Medulla oblongata (tissue), 1 donor: ENCODE data around the gene LAMC3.

ENCODE experiments used
- DNase-seq: peaks from one replicate; pipeline ENCODE4 v3.0.0-alpha.2; 2015; ENCODE audit errors: extremely low spot score

The LAMC3 gene

GRCh38 chr9:131045300-131046092, 36.5 kb downstream of the LAMC3 start:
- DNase-seq = no peak

GRCh38 chr9:131046093-131046380, 37.1 kb downstream of the LAMC3 start:
- no peak for DNase-seq

DNA sequence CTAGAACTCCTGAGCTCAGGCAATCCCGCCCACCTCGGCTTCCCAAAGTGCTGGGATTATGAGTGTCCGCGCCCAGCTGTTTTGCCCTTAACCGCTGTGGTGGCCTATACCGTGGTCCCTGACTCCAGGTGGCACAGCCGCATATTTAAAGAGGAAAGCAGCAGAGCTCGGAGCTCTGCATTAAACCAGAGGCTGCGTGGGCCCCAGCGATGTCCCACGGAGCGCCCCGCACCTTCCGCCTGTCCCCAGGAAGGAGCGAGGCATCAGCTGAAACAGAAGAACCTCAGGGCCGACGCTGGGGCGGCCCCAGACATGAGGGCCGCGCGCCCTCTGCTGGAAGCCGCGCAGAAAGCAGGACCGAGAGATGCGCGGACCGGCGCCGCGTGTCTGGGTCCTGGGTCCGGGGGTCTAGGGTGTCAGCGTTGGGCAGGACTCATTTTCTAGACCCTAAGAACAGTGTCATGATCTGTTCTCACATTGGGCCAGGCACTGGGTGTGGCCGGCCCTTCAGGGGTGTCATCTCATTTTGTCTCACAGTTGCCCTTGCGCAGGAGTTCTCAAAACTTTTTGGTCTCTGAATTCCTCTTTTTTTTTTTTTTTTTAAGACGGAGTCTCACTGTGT, 37.7 kb downstream of the LAMC3 start:
- DNase-seq = peak; percentile 73

GRCh38 chr9:131048332-131048731, 39.4 kb downstream of the LAMC3 start:
- no peak for DNase-seq

GRCh38 chr9:131048820-131049219, 39.8 kb downstream of the LAMC3 start:
- DNase-seq = no peak

- DNase-seq = no peak
Measured at GRCh38 chr9:131049829-131050715, 41.1 kb downstream of the LAMC3 start.

DNA sequence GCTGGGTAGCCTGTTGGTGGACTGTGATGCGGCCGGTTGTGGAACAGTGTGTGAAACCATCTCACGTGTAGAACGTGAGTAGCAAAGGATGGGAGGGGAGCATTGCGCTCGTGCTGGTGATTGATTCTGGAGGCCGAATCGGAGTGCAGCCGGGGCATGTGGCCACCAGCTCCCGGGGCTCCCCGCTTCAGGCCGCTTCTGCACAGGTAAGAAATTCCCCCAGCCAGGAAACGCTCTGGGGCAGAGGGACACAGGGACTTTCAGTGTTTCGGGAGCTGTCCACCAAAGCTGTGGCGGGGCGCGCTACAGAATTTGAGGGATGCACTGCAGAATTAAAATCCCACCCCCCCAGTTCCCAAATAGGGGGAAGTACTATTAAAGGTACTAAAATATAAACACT, 41.9 kb downstream of the LAMC3 start:
- no peak for DNase-seq

GRCh38 chr9:131051592-131052517, 42.9 kb downstream of the LAMC3 start:
- no peak for DNase-seq

- DNase-seq = peak; percentile 85
Measured at GRCh38 chr9:131053896-131054295, 44.9 kb downstream of the LAMC3 start.

- DNase-seq = no peak
Measured at GRCh38 chr9:131056781-131057506, 48.0 kb downstream of the LAMC3 start.

GRCh38 chr9:131060900-131061630, 52.1 kb downstream of the LAMC3 start:
- DNase-seq = no peak

DNA sequence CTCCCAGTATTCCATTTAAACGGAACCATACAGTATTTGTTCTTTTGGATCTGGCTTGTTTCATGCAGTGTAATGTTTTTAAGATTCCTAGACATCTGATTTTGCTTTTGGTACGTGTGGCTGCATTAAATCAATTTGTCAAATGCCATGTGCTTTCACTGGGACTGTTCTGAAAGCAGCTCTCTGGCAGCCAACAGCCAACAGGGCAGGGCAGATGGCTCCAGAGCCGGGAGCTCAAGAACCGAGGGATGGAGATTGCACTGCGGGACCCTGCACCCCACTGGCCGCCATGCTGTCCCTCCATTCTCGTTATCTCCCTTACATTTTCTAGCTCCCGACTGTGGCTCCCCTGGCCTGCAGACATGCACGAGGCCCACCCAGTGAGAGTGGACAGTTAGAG, 54.0 kb downstream of the LAMC3 start:
- DNase-seq = no peak

- no peak for DNase-seq
Measured at GRCh38 chr9:131065599-131065998, 56.6 kb downstream of the LAMC3 start.

- no peak for DNase-seq
Measured at GRCh38 chr9:131067625-131068024, 58.7 kb downstream of the LAMC3 start.

DNA sequence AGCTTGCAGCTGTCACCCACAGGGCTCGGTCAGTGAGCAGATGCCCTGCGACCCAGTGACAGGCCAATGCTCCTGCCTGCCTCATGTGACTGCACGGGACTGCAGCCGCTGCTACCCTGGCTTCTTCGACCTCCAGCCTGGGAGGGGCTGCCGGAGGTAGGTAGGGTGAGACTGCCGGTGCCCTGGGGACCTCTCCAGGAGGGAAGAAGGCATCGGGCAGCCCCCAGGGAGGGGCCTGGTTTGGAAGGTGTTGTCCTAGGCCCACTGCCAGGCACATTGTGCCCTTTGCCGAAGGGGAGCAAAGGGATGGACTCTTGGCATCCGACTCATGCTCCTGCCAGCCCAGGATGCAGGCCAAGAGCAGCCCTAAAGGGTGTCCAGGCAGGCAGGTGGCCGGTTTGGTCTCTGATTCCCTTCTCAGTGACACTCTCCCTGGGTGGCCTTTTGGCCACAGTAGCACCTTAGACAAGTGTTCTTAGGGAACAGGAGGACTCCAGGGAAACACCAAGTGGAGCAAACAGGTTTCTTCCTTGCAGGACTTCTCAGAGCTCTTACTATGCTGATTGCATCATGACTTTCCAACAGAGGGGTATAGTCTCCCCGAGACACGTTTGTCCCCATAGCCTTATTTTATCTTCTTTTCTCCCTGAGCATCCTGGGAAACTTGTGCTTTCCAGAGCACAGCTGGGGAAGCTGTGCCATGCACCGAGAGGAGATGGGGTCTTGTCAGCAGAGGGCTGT, 59.3 kb downstream of the LAMC3 start:
- no peak for DNase-seq

DNA sequence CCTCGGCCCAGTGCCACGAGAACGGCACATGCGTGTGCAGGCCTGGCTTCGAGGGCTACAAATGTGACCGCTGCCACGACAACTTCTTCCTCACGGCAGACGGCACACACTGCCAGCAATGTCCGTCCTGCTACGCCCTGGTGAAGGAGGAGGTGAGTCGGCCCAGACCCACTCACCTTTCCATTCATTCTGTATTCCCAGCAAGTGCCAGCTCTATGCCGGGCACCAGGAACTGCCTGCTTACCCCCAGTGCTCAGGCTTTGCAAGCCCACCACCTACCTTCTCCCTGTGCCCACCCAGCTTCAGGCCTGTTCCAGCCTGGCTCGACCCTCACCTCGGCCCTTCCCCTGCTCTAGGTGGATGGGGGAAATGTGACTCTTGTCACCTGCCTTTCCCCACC, 60.7 kb downstream of the LAMC3 start:
- no peak for DNase-seq

DNA sequence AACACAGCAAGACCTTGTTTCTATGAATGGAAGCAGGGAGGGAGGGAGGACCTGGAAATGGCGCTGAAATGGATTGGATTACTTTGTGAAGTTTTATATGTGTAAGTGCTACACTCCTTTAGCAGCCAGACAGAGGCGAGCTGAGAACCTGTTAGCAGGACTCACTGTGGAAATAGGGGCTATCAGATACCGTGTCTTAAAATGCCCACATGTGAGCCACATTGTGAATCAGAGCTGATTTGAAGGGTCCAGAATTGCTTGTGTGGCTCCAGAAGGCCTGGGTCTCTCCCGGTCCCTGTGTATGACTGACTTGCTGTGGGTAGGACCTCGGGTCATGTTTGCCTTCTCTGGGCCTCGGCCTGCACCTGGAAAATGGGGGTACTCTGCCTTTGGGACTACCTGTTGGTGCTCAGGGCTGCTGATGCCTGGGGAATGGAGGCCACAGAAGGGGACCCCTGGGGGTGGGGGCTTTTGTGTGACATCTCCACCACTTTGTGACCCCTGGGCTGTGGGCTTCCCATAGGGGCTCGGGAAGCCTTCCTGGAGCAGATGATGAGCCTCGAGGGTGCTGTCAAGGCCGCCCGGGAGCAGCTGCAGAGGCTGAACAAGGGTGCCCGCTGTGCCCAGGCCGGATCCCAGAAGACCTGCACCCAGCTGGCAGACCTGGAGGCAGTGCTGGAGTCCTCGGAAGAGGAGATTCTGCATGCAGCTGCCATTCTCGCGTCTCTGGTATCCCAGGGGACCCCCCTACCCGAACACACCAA, 63.3 kb downstream of the LAMC3 start:
- DNase-seq = no peak

DNA sequence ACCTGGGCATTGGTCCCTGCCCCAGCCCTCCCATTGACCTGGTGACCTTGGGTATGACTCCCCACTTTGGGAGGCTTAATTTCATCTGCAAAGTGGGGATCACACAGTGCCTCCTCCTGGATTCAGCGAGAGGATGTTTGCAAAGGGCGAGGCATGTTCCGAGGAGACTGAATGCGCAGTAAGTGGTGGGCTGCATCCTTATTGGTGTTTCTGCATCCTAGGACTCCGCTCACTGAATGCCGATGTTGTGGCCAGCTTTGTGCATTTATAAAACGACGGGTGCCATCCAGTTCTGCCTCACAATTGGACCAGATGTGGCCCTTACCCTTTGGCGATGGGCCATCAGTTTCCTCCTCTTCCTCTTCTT, 63.9 kb downstream of the LAMC3 start:
- DNase-seq = no peak
